HEK293 (cell line): ENCODE measurements around the gene RTN3.

Experiments used
- CTCF ChIA-PET: fragments of 350-600 bp; formaldehyde crosslinking; extraction: SDS; loops from one replicate; lab custom pipeline; 2021; ENCODE audit warnings: antibody characterized with exemption; lab: Yijun Ruan, JAX
- POLR2A ChIA-PET: fragments of 300-600 bp; formaldehyde crosslinking; extraction: SDS; loops from one replicate; lab custom pipeline; 2020; ENCODE audit warnings: antibody characterized with exemption, inconsistent platforms; lab: Yijun Ruan, JAX
- H3K27ac ChIP-seq: fragments of 200-500 bp; sonication (Bioruptor generic); 2 replicates; pipeline ENCODE4 v1.5.1; 2014; ENCODE audit warnings: low read depth, low read length, control low read depth, inconsistent platforms; ENCODE audit errors: extremely low read depth
- H3K36me3 ChIP-seq, 2 experiments: fragments of 200-500 bp in 1 of 2; sonication (Bioruptor generic) in 1 of 2; 1 replicate in 1 of 2; 2 replicates in 1 of 2; pipeline ENCODE4 v1.5.1; 2014 to 2017; ENCODE audit warnings: inconsistent platforms in 2 of 2, low read length in 2 of 2; ENCODE audit not compliant: control insufficient read depth in 2 of 2, insufficient read depth in 1 of 2
- H3K4me1 ChIP-seq: fragments of 200-500 bp; sonication (Bioruptor generic); 2 replicates; pipeline ENCODE4 v1.5.1; 2014; ENCODE audit warnings: mild to moderate bottlenecking, low read length, inconsistent platforms; ENCODE audit not compliant: control insufficient read depth, insufficient read depth
- H3K4me3 ChIP-seq: 2 replicates; pipeline ENCODE4 v1.5.1; 2011; ENCODE audit warnings: low read depth, mild to moderate bottlenecking, control low read depth, low read length, moderate library complexity
- H3K9me3 ChIP-seq: fragments of 200-500 bp; sonication (Bioruptor generic); 2 replicates; pipeline ENCODE4 v1.5.1; 2014; ENCODE audit warnings: low read depth, low read length, inconsistent platforms; ENCODE audit not compliant: control insufficient read depth, insufficient read depth
- AEBP2 ChIP-seq: fragments of 450-650 bp; formaldehyde crosslinking; IDR thresholded peaks from 2 replicates; pipeline ENCODE4 v1.5.1; 2016; ENCODE audit warnings: missing biosample characterization, missing genetic modification characterization, borderline replicate concordance
- GLI2 ChIP-seq: fragments of 450-650 bp; formaldehyde crosslinking; IDR thresholded peaks from 2 replicates; pipeline ENCODE4; 2017; ENCODE audit warnings: missing biosample characterization, missing genetic modification characterization, low read depth, borderline replicate concordance
- HOXA7 ChIP-seq: sonication (generic); formaldehyde crosslinking; IDR thresholded peaks from 2 replicates; pipeline ENCODE4 v1.8.1; 2022; ENCODE audit warnings: missing genetic modification reagents, borderline replicate concordance
- KLF8 ChIP-seq: fragments of 450-650 bp; formaldehyde crosslinking; IDR thresholded peaks from 2 replicates; pipeline ENCODE4 v1.5.1; 2016; ENCODE audit warnings: missing biosample characterization, missing genetic modification characterization
- PBX3 ChIP-seq: sonication (generic); formaldehyde crosslinking; IDR thresholded peaks from 2 replicates; pipeline ENCODE4 v1.8.1; 2022; ENCODE audit warnings: mild to moderate bottlenecking, moderate library complexity, missing genetic modification reagents
- ZBTB26 ChIP-seq: fragments of 450-650 bp; formaldehyde crosslinking; optimal IDR thresholded peaks from 2 replicates; pipeline ENCODE3; 2016; ENCODE audit warnings: missing biosample characterization, mild to moderate bottlenecking, missing genetic modification characterization
- ZEB2 ChIP-seq: fragments of 450-650 bp; formaldehyde crosslinking; IDR thresholded peaks from 2 replicates; pipeline ENCODE4 v1.5.1; 2016; ENCODE audit warnings: missing biosample characterization, missing genetic modification characterization
- ZFP41 ChIP-seq: fragments of 450-650 bp; formaldehyde crosslinking; IDR thresholded peaks from 2 replicates; pipeline ENCODE4 v1.5.1; 2016; ENCODE audit warnings: missing biosample characterization, missing genetic modification characterization, borderline replicate concordance
- ZNF140 ChIP-seq: fragments of 450-650 bp; formaldehyde crosslinking; IDR thresholded peaks from 2 replicates; pipeline ENCODE4 v1.5.1; 2016; ENCODE audit warnings: missing biosample characterization, missing genetic modification characterization
- ZNF184 ChIP-seq: fragments of 450-650 bp; IDR thresholded peaks from 2 replicates; pipeline ENCODE4 v1.5.1; 2018; ENCODE audit warnings: missing biosample characterization, mild to moderate bottlenecking, missing genetic modification characterization
- ZNF26 ChIP-seq: fragments of 450-650 bp; formaldehyde crosslinking; IDR thresholded peaks from 2 replicates; pipeline ENCODE4 v1.5.1; 2016; ENCODE audit warnings: missing biosample characterization, missing genetic modification characterization
- ZNF324 ChIP-seq: fragments of 450-650 bp; formaldehyde crosslinking; IDR thresholded peaks from 2 replicates; pipeline ENCODE4 v1.5.1; 2016; ENCODE audit warnings: missing biosample characterization, missing genetic modification characterization
- ZNF391 ChIP-seq: fragments of 450-650 bp; formaldehyde crosslinking; IDR thresholded peaks from 2 replicates; pipeline ENCODE4 v1.5.1; 2016; ENCODE audit warnings: low read depth, missing biosample characterization, missing genetic modification characterization, borderline replicate concordance
- ZNF571 ChIP-seq: fragments of 450-650 bp; formaldehyde crosslinking; IDR thresholded peaks from 2 replicates; pipeline ENCODE4 v1.5.0; 2017; ENCODE audit warnings: missing biosample characterization, missing genetic modification characterization
- ZNF585B ChIP-seq: fragments of 450-650 bp; formaldehyde crosslinking; IDR thresholded peaks from 2 replicates; pipeline ENCODE4 v1.5.1; 2016; ENCODE audit warnings: missing biosample characterization, missing genetic modification characterization
- ZNF624 ChIP-seq: fragments of 450-650 bp; formaldehyde crosslinking; IDR thresholded peaks from 2 replicates; pipeline ENCODE4 v1.5.1; 2017; ENCODE audit warnings: missing biosample characterization, missing genetic modification characterization
- ZNF776 ChIP-seq: fragments of 450-650 bp; formaldehyde crosslinking; IDR thresholded peaks from 2 replicates; pipeline ENCODE4 v1.5.0; 2017; ENCODE audit warnings: missing biosample characterization, missing genetic modification characterization, borderline replicate concordance
- ZNF791 ChIP-seq: fragments of 450-650 bp; formaldehyde crosslinking; IDR thresholded peaks from 2 replicates; pipeline ENCODE4 v1.5.1; 2016; ENCODE audit warnings: missing biosample characterization, missing genetic modification characterization
- ZSCAN23 ChIP-seq: fragments of 450-650 bp; formaldehyde crosslinking; IDR thresholded peaks from 2 replicates; pipeline ENCODE4 v1.5.1; 2016; ENCODE audit warnings: missing biosample characterization, missing genetic modification characterization
- ZSCAN30 ChIP-seq: fragments of 450-650 bp; IDR thresholded peaks from 2 replicates; pipeline ENCODE4 v1.5.1; 2018; ENCODE audit warnings: missing biosample characterization, mild to moderate bottlenecking, missing genetic modification characterization, moderate library complexity

The RTN3 gene

GRCh38 chr11:63729326-63729725 lies 48.0 kb downstream of the RTN3 start:
- ChIA-PET POLR2A (interaction anchor here (2.2 kb wide), 1 partner anchor 48 kb away, joined by 10 read pairs; the partner anchor contains the start of gene RTN3), CTCF (interaction anchor here (0.9 to 2.6 kb wide), 2 partner anchors 9 to 247 kb away, joined by 4 to 18 read pairs; no protein-coding TSS in a partner anchor)
- Histone ChIP-seq H3K4me3 (no peak overlapping the region), H3K27ac (no peak overlapping the region), H3K4me1 (no peaks in the 10 kb centered on the region), H3K36me3 (no peaks in the 10 kb centered on the region), H3K9me3 (no peaks in the 10 kb centered on the region)
- no peak for TF ChIP-seq ZNF26 (tag by site-specific recombination)
- no peak for TF ChIP-seq ZNF571
- no peak for TF ChIP-seq AEBP2
- no peak for TF ChIP-seq PBX3 (CRISPR knock-in tag)
- no peak for TF ChIP-seq ZNF391 (tag by site-specific recombination)
- no peak for TF ChIP-seq ZFP41 (tag by site-specific recombination)
- TF ChIP-seq ZEB2 (tag by site-specific recombination): peak; percentile 25; the same call in 1 of the 2 replicates

GRCh38 chr11:63736864-63737263 lies 55.6 kb downstream of the RTN3 start:
- CTCF ChIA-PET: interaction anchor here (0.6 to 3.2 kb wide), 11 partner anchors 19 to 440 kb away, joined by 3 to 14 read pairs (median 4); no protein-coding TSS in a partner anchor
- H3K4me3 ChIP-seq: no peak overlapping the region
- no peaks in the 10 kb centered on the region for H3K36me3 ChIP-seq
- H3K27ac ChIP-seq: no peak overlapping the region
- no peaks in the 10 kb centered on the region for H3K4me1 ChIP-seq
- TF ChIP-seq ZNF140 (tag by site-specific recombination) (no peak), ZSCAN30 (tag by site-specific recombination) (no peak), GLI2 (no peak), ZNF184 (tag by site-specific recombination) (no peak), ZNF324 (tag by site-specific recombination) (no peak), ZNF791 (tag by site-specific recombination) (no peak), KLF8 (tag by site-specific recombination) (no peak), ZNF624 (tag by site-specific recombination) (no peak), ZBTB26 (no peak), ZSCAN23 (tag by site-specific recombination) (no peak), ZNF776 (no peak), ZNF585B (tag by site-specific recombination) (no peak), HOXA7 (CRISPR knock-in tag) (no peak)
- TF ChIP-seq, all 188 proteins: peak for 0
- POLR2A ChIA-PET: interaction anchor here (0.6 to 2.0 kb wide), 2 partner anchors 55 to 1068 kb away, joined by 3 to 6 read pairs; partner anchors contain the start of gene RTN3
- no peaks in the 10 kb centered on the region for H3K9me3 ChIP-seq
